Colonic mucosa (tissue), 4 donors: ENCODE data around the gene LZTFL1. TPM values are rescaled to one million over a fixed set of nuclear protein-coding genes. Genes with fewer than 3 reads are reported as not detected.

Source experiments
- DNase-seq: peaks from one replicate; pipeline ENCODE4 v3.0.0-alpha.2; 2020
- H3K27ac ChIP-seq: fragments of 200-600 bp; one replicate; pipeline ENCODE4 v1.8.0; 2021
- H3K27me3 ChIP-seq: fragments of 200-600 bp; one replicate; pipeline ENCODE4 v1.8.0; 2021
- H3K36me3 ChIP-seq: fragments of 200-600 bp; one replicate; pipeline ENCODE4 v1.8.0; 2021
- H3K4me1 ChIP-seq: fragments of 200-600 bp; one replicate; pipeline ENCODE4 v1.8.0; 2021; ENCODE audit warnings: mild to moderate bottlenecking
- H3K4me3 ChIP-seq: fragments of 200-600 bp; one replicate; pipeline ENCODE4 v1.8.0; 2021
- H3K9ac ChIP-seq, 2 donors: one replicate each; pipeline ENCODE4 v1.7.0; 2013; ENCODE audit warnings: control low read depth in 2 of 2, low read depth in 2 of 2, low read length in 2 of 2
- H3K9me3 ChIP-seq: fragments of 200-600 bp; one replicate; pipeline ENCODE4 v1.8.0; 2021
- CTCF ChIP-seq: fragments of 200-600 bp; IDR thresholded peaks from one replicate; pipeline ENCODE4 v1.8.0; 2022; ENCODE audit warnings: antibody characterized with exemption, mild to moderate bottlenecking
- intact Hi-C: fragments of 100-400 bp; cut with DNase I; formaldehyde crosslinking; loops from one replicate; pipeline ENCODE4 v1.14.1; 2022
- total RNA-seq, 2 donors: library from RNA; stranded (reverse); fragmentation: NEBNext Ultra II Directional in 1 of 2; extraction: Animal tissue kit (Norgen Biotek cat#: 25700) in 1 of 2; gene quantifications; one replicate each; pipeline ENCODE4 v1.2.1, GENCODE V29; 2021
- donor health status: healthy.
- donor health status: DM: no; HTN: no; CAD: no.
- donor health status: DM: no; HTN: no; CAD: no.

Gene LZTFL1
- total RNA-seq, 2 donors from 2014 or later, result 10.5 to 11.4 TPM

- no peak overlapping the region for H3K4me3 ChIP-seq
- TF ChIP-seq CTCF, result no peak
- intact Hi-C loops, result no loop called here
- no peak overlapping the region for H3K9ac ChIP-seq
- H3K27ac ChIP-seq, result no peak overlapping the region
- DNase-seq, result no peak
- H3K4me1 ChIP-seq, result peaks cover 8% of the 10 kb centered on the region
- H3K9me3 ChIP-seq, result no peaks in the 10 kb centered on the region
- H3K36me3 ChIP-seq, result no peaks in the 10 kb centered on the region
- H3K27me3 ChIP-seq, result peaks cover 14% of the 10 kb centered on the region
Observed at GRCh38 chr3:45799586-45799985, 42.3 kb downstream of the LZTFL1 start.

- no peak for DNase-seq
- Histone ChIP-seq H3K27ac (no peak overlapping the region), H3K4me3 (no peak overlapping the region), H3K9me3 (no peaks in the 10 kb centered on the region), H3K9ac (no peak overlapping the region), H3K4me1 (peaks cover 8% of the 10 kb centered on the region), H3K27me3 (peaks cover 14% of the 10 kb centered on the region), H3K36me3 (no peaks in the 10 kb centered on the region)
- intact Hi-C loops, result no loop called here
- no peak for TF ChIP-seq CTCF
Observed at GRCh38 chr3:45798034-45798433, 43.9 kb downstream of the LZTFL1 start.

- H3K9ac ChIP-seq, result no peak overlapping the region
- peaks cover 14% of the 10 kb centered on the region for H3K27me3 ChIP-seq
- intact Hi-C loops, result no loop called here
- H3K4me3 ChIP-seq, result no peak overlapping the region
- DNase-seq, result no peak
- H3K36me3 ChIP-seq, result no peaks in the 10 kb centered on the region
- H3K27ac ChIP-seq, result no peak overlapping the region
- H3K4me1 ChIP-seq, result peaks cover 8% of the 10 kb centered on the region
- TF ChIP-seq CTCF, result no peak
- H3K9me3 ChIP-seq, result no peaks in the 10 kb centered on the region
Observed at GRCh38 chr3:45796902-45797637, 44.8 kb downstream of the LZTFL1 start.

GRCh38 chr3:45795882-45796765 is 45.8 kb downstream of the LZTFL1 start, which contains the start of gene SLC6A20:
TSS of gene SLC6A20 (minus strand) at chr3:45796536. CDS start at chr3:45796419, 117 bp downstream.
- peak; percentile 65 for DNase-seq
- Histone ChIP-seq H3K9ac (peak within 1 kb of the TSS; percentile 4 to 50), H3K4me3 (peak within 1 kb of the TSS; percentile 54), H3K36me3 (no peaks in the 10 kb centered on the region), H3K9me3 (no peaks in the 10 kb centered on the region), H3K27ac (no peak within 1 kb of the TSS), H3K27me3 (peaks cover 14% of the 10 kb centered on the region), H3K4me1 (peaks cover 8% of the 10 kb centered on the region)
- intact Hi-C loops, result no loop called here
- TF ChIP-seq CTCF, result no peak

- Histone ChIP-seq H3K27ac (no peak overlapping the region), H3K9me3 (no peaks in the 10 kb centered on the region), H3K36me3 (no peaks in the 10 kb centered on the region), H3K9ac (no peak overlapping the region), H3K27me3 (peaks cover 14% of the 10 kb centered on the region), H3K4me3 (peak overlapping the region; percentile 54), H3K4me1 (peaks cover 8% of the 10 kb centered on the region)
- intact Hi-C loops, result no loop called here
- no peak for DNase-seq
- no peak for TF ChIP-seq CTCF
Observed at GRCh38 chr3:45795509-45795881, 46.4 kb downstream of the LZTFL1 start.
